Erythroblast (primary cell): ENCODE results near the gene ZBTB46.

Experiments used
- GATA1 ChIP-seq: IDR thresholded peaks from 2 replicates; pipeline ENCODE4 v1.6.1; 2011; ENCODE audit warnings: low read depth, mild to moderate bottlenecking, control low read depth, low read length, moderate library complexity
- POLR2A ChIP-seq: IDR thresholded peaks from 2 replicates; pipeline ENCODE4 v1.6.1; 2011; ENCODE audit warnings: mild to moderate bottlenecking, low read length

GRCh38 chr20:63738687-63739129 is 92.4 kb downstream of the ZBTB46 start:
- no peak for TF ChIP-seq POLR2A
- TF ChIP-seq GATA1: no peak
